Stimulated activated CD8-positive, alpha-beta memory T cell treated with anti-CD3 and anti-CD28 coated beads, Interleukin-12 subunit alpha, Interleukin-12 subunit beta, amount 100 ng/mL, for 24 hours (primary cell): ENCODE results near the gene BEND2.
"Not testable (repeated sequence)": the region's sequence is repeated elsewhere in the genome, so short reads cannot be mapped to it uniquely, and the experiment has no call there.

ENCODE experiments used
- DNase-seq: peaks from one replicate; pipeline ENCODE4 v3.0.0-alpha.2; 2020; ENCODE audit errors: extremely low read depth

Gene BEND2

DNA sequence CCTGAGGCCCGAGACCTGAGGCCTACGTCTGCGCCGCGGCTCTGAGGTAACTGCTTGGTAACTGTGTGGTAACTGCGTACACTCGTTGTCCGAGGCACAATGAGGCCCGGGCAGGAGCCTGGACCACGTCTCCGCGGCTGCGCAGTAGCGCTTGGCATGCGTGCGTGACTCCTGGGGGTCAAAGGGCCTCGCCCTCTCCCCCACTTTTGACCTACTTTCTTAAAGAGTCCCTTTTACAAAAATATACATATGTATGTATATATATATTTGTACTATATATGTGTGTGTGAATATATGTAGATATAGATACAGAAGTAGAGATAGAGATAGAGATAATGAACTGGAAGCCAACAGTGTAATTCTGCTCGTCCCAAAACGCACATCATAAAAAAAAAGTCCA is at the start of gene BEND2:
TSS of gene BEND2 (minus strand) at position 101 of the 400 bp plus-strand sequence. CDS start 136 bp downstream, outside the sequence.
- no peak for DNase-seq

- DNase-seq, result no peak
These were observed 34.4 kb upstream of the BEND2 start for GRCh38 chrX:18255059-18255458.

GRCh38 chrX:18252644-18253359 is 32.1 kb upstream of the BEND2 start:
- no peak for DNase-seq

- DNase-seq, result not testable (repeated sequence)
These were observed 9.0 kb upstream of the BEND2 start for GRCh38 chrX:18229646-18230045.

DNA sequence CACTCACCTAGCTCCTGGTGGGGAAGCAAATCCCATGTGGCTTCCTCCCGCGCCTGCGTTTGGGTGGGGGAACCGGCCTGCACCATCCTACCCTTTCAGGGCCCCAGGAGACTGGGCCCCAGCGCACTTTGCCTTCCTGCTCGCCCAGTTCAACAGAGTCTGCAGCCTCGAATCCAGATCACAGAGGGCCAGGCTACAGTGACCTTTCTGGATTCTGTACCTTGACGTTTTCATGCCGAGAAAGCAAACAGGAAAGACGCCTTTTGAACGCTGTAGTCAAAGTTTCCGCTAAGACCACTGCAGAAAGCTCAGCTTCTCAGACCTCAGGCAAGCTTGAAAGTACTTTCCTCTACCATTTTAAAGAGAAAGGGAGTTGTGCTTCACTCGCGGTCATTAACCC is 7.4 kb upstream of the BEND2 start:
- no peak for DNase-seq

DNA sequence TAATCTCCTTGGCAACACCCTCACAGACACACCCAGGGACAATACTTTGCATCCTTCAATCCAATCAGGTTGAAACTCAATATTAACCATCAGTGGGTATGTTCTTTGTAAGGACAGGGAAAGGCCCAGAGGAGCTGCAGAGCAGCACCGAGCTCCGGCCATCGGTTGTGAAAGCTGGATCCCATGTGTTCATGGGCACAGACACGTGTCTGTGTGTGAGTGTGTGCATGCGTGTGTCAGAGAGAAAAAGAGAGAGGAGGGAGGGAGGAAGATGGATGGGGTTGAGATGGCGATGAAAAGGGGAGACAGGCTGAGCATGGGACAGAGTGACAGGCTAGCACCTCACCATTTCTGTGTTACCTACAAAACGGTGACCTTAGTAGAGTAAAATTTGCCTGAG is 6.8 kb upstream of the BEND2 start:
- no peak for DNase-seq

DNA sequence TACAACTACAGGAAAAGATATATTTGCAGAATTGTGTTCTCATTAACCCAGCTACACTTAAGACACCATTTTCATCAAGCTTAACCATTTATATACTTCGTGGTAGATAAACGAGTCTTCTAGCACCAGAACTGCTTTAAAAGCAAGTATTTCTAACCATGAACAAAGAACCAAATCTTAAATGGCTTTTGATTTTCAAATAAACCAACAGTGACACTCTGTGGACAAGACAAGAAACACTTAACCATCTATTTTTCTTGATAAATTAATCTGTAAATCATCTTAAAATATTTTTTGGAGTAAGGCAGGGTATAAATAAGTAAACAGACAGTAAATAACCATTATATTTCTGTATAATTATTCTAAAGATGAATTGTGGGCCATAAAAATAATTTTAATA is 10.2 kb downstream of the BEND2 start:
- DNase-seq, result no peak

- no peak for DNase-seq
These were observed 14.0 kb downstream of the BEND2 start for GRCh38 chrX:18206657-18207056.

- DNase-seq, result no peak
These were observed 17.1 kb downstream of the BEND2 start for GRCh38 chrX:18203631-18204030.

DNA sequence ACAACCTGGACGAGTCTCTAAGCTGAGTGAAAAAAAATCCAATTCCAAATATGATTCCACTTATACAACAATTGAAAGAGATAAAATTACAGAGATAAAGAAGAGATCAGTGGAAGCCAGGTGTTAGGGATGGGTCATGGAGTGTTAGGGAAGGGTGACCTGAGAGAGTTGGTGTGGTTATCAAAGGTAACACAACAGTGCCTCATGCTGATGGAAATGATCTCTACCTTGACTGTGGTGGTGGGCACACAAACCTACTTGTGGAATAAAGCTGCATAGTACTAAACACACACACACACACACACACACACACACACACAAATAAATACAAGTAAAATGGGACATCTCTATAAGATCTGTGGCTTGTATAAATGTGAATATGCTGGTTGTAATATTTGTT is 26.0 kb downstream of the BEND2 start:
- DNase-seq, result no peak

GRCh38 chrX:18179446-18179845 is 41.2 kb downstream of the BEND2 start:
- no peak for DNase-seq

GRCh38 chrX:18174971-18175370 is 45.7 kb downstream of the BEND2 start:
- DNase-seq, result no peak

DNA sequence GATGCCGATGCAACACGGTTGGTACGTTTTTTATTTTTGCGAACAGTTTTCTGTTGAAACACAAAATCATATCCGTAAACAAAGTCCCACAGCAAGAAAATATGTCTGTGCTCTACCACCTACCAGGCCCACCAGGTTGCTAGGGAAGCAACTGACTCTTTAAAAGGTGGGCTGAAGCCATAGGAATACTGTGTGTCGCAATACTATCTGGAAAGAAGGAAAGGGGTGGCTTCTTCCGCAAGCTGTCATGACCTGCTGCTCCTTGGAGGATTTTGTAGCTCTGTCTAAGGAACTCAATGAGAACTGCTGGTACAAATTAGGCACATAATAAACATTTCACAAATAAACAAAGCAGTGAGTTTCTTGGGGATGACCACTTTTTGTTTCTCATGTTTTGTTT is 46.5 kb downstream of the BEND2 start:
- DNase-seq, result no peak

- DNase-seq, result no peak
These were observed 47.0 kb downstream of the BEND2 start for GRCh38 chrX:18173494-18174180.

DNA sequence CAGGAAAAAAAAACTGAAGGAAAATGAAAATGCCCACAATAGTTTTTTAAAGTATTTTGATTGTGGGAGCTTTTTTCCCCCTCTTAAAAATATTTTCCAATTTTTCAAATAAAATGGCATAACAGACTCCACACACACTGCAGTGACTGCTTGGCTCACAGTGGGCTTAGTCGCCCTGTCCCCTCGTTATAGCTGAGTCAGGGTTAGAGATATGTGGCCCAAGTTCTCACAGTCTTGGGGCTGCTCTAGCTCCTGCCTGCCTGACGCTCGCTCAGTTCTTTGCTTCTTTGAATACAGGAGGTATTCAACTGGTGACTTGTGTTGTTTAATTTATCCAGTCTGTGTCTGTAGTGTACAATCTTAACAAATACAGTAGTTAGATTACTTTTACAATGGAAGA is 47.7 kb downstream of the BEND2 start:
- no peak for DNase-seq

DNA sequence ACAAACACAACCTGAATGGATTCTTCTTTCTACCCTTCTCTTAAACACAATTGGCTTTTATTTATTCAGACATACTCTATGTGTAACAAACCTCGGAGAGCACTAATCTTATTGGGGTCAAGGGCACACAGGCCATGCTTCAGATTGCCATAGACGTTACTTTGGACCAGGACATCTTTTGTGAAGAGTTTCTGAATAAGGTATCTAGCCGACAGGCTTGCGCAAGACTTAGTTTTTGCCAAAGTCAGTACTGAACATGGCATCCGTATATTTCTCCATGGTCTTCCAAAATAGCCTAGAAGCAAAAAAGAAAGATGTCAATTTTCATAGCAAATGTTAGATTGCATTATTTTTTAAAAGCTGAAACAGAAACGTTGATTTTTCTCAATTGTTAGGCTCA is 49.8 kb downstream of the BEND2 start:
- no peak for DNase-seq

GRCh38 chrX:18166068-18166467 is 54.6 kb downstream of the BEND2 start:
- DNase-seq, result no peak

GRCh38 chrX:18160369-18160768 is 60.3 kb downstream of the BEND2 start:
- DNase-seq, result no peak

DNA sequence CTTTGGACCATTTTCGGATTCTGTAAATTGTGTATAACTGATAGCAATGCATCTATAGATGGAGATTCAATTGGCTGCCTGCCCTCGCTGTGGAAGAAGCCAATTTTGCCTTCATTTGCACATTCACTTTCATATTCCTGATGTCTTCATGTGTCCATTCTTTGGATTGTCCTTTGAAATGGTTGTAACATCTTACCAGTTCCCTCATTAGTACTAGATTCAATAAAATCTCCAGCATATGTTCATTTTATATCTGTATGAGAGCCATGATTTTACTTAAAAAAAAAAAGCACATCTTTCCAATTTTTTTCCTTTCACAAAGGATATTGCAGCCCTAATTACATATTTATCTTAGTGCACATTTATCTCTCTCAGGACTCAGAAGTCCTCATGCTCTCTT is 61.7 kb downstream of the BEND2 start:
- DNase-seq, result no peak

DNA sequence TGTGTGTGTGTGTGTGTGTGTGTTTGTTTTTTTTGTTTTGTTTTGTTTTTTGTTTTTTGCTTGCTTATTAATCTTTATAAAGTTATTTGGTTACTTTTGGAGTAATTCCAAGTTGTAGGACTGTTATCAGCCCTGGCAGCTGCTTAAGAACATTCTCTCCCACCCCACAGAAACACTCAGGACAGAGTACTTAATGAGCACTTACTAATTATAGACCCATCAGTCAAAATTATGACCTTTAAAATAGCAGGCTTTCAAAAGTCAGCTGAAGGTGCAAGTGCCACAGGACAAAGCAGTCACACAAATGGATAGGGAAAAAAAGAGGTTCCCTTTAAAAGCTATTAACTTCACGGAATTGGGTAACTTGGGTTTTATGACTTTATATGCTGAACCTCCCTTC is 69.0 kb downstream of the BEND2 start:
- no peak for DNase-seq

DNA sequence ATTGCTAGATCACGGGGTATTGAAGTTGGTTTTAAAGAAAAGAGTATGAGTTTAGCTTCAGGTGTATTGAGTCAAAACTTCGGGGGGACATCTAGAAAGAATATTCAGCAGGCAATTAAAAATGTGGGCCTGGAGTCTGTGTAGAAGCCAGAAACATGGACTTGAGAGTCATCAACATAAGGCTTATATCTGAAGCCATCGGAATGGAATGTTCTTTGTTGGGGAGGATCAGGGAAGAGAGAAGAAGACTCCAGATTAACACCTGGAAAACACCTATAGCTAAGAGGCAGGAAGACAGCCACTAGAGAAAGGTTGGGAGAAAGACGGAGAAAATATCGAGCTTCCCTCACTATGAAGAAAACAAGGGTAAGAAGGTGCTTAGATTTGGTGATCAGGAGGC is 69.5 kb downstream of the BEND2 start:
- DNase-seq, result no peak

DNA sequence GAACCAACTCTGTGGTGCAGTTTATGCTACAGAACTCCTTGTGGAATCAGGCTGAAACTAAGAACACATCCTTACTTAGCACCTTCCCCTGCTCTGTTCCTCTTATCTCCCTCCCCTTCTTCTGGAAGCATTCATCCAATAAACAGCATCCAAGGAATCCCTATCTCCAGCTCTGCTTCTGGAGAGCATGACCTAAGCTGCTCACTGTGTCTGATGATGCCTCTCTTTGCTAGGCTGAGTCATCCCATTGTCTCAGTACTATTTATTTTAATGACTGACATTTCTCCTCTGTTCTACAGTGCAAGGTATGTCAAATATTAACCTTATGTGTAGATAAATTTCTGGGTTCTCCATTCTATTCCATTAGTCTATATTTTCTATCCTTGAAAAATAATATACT is 71.2 kb downstream of the BEND2 start:
- DNase-seq, result no peak

GRCh38 chrX:18146954-18147353 is 73.7 kb downstream of the BEND2 start:
- DNase-seq, result no peak

DNA sequence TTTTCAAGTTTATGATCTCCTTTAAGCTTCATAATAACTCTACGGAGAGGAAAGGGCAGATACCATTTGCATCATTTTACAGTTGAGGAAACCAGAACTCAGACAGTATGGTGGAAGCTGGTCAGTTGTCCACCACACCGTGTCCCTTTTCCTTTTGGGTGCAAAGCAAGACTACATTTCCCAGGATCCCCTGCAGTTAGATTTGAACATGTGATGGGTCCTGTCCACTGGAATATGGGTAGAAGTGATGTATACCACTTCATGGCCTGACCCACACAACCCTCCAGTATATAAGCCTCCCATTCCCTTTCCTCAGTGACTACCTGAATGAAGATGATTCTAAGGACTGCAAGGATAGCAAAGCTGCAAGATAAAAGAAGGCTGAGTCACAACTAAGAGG is 74.7 kb downstream of the BEND2 start:
- no peak for DNase-seq
